Endometrial microvascular endothelial cells (primary cell): ENCODE results near the gene GANC. TPM values are rescaled to one million over a fixed set of nuclear protein-coding genes. Genes with fewer than 3 reads are reported as not detected.

Experiments
- in situ Hi-C: cut with HindIII; loops from 2 replicates; pipeline ENCODE4 v1.10.0; 2017; ENCODE audit warnings: low sequenced_read_pairs, low pct_unique_long_range_greater_than_20kb; ENCODE audit errors: inconsistent ontology term
- total RNA-seq: library from RNA; depleted of rRNA; stranded (reverse); fragments of >200 nt; gene quantifications from one replicate; pipeline ENCODE4 v1.2.3, GENCODE V29; 2015; ENCODE audit errors: inconsistent ontology term

The GANC gene
- total RNA-seq, 1 donor from 2014 or later, result 11.1 TPM

DNA sequence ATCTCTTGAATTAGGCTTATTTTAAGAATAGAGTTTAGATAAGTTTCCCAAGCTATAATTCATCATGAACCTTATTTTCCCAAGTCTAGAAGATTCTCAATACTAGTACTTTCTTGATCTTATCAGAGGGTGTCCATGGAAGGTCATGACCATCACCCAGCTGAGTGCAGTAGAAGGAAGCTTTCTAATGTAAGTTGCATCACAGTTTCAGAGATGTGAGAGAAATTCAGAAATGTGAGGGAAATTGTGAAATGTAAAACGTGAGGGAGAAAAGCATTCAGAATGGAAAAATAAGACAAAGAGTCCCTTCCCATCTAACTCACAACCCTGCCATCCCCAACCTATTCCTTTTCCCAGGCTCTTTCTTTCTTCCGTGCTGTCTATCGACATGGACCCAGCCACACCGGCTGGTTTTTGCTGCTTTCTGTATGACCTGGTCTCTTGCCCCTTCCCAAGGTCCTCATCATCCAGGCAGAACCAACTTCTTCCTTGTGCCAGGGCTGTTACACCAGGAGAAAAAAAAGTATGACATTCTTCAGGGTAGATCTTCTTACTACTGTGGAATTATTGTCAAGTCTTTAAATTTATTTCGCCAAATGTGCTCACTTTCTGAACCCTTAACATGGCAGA, 93.0 kb downstream of the GANC start:
- in situ Hi-C loops, result no loop called here

DNA sequence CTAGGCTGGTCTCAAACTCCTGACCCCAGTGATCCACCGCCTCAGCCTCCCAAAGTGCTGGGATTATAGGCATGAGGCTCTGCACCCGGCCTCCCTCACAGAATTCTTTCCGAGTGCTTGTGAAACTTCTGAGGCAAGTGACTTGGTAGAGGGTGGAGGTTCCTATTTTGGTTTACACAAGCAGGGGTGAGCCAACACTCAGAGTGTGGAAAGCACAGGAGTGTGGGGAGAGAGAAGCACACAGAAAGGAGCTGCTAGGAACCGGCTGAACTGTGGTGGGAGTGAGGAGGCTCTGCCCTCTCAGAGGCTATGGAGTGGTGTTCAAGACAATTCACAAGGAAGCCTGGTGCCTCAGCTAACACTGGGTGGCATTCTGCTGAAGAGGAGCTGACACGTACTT, 94.0 kb downstream of the GANC start:
- in situ Hi-C loops, result no loop called here

DNA sequence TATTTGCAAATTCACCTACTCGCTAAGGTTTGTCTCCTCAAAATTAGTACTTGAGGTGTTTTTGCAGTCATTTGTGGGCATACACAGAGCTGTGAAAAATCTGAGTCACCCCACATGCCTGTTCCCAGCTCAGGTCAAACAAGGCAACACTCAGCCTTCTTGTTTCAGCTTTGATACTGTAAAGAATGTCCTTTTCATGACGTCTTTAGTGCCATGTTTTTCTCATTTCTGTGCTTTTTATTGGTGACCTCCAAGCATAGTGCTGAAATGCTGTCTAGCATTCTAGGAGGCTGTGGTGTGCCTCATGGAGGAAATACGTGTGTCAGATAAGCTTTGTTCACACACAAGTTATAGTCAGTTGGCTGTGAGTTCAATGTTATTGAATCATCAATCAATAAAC, 95.1 kb downstream of the GANC start:
- in situ Hi-C loops, result no loop called here

DNA sequence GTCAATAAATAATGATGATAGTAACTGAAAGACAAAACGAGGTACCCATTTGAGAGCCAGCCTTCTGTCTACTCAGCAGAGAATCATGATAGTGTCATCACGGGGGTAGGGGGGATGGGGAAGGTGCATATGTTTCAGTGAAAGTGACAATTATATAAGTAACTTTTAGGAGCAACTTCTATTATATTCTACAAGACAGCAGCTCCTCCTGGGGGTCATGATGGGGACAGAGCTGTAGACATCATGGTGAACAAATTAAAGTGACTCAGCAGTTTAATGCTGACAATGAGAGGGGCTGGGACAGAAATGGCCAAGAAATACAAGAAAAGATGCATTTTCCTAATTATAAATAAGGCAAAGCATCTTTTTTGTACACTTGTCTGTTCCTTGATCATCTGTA, 98.1 kb downstream of the GANC start:
- in situ Hi-C loops, result no loop called here

DNA sequence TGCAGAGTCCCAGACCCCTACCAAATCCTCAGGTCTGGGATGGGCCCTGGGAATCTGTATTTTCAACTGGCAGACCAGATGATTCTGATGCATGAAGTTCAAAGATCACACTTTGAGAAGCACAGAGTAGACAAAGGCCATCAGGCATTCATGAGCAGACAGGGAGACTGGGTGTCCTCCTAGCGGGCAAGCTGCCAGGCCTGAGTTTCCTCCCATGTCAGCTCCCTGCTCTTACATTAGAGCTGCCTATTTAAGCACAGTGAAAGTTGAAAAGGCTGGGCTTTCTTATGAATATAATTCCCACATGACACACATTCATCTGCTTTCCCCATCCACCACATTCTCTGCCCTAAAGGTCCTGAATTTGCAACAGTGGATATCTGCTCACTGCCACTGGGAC, 100.3 kb downstream of the GANC start:
- in situ Hi-C loops, result no loop called here

DNA sequence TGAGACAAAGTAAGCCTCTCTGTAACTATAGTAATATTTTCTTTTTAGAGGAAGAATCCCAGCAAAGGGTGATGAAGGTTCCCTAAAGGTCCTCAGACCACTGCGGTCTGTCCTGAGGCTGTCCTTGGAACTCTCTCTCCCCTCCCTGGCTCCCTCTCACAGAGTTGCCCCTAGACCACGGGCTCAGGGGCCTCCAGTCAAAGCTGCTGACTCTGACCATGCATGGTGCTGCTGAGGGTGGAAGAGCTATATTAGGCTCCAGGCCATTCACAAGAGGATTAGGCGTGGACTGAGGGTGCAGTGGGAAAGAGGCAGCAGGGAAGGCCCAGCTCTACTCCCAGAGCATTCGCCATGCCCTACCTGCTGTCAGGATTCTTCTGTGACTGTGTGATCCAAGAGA, 100.9 kb downstream of the GANC start:
- in situ Hi-C loops, result no loop called here

DNA sequence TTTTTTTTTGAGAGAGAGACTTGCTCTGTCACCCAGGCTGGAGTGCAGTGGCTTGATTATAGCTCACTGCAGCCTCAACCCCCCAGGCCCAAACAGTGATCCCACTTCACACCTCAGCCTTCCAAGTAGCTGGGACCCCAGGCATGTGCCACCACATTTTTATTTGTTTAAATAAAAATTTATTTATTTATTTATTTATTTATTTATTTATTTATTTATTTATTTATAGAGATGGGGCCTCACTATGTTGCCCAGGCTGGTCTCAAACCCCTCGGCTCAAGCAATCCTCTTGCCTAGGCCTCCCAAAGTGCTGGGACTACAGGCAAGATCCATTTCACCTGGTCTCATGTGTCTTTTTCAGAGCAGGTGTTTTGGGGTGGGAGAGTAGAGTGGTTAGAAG, 101.8 kb downstream of the GANC start:
- in situ Hi-C loops, result no loop called here

DNA sequence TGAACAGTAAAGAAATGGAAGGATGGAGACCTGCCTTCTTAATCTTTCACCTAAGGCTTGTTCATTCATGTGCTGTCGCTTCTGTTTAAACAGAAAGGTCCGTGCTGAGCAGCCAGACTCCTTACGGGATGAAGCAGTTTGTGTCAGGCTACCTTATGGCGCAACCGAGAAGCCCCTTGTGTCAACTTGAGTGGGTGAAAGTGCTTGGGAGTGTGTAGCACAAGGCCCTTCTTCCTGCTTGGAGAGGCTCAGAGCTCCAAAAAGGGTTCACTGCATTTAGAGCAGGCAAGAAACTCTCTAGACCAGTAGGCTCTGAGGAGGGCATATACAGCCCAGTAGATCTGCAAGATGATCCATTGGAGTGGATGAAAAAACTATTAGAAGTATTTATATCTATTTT, 102.3 kb downstream of the GANC start:
- in situ Hi-C loops, result no loop called here

DNA sequence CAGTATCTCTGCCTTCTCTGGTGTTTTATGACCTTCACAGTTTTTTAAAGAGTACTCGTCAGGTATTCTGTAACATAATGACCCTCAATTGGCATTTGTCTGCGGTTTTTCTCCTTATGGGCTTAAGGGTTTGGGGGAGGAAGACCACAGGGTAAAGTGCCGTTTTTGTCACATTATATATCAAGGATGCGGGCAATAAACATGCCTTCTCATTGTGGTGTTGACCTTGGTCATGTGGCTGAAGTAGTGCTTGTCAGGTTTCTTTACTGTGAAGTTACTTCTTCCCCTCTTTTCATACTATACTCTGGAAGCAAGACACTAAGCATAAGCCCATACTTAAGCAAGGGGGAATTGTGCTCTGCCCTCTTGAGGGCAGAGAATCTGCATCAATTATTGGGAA, 102.9 kb downstream of the GANC start:
- in situ Hi-C loops, result no loop called here

DNA sequence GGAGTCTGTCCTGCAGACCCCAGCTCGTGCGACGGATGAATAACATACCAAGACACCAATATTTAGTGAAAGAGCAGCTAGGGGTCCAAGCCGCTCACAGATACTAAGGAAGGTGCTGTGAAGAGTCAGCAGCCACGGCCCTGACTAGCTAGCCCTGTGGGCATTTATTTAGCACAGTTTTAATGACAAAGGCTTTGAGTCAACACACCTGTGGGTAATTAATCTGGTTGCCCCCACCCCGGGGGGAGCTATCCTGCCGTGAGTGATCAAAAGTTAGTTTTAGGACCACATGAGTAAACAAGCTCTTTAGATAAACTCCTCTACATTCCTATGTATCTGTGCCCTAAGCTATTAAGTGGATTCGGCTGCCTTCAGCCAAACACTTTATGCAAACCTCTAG, 105.0 kb downstream of the GANC start:
- in situ Hi-C loops, result no loop called here

DNA sequence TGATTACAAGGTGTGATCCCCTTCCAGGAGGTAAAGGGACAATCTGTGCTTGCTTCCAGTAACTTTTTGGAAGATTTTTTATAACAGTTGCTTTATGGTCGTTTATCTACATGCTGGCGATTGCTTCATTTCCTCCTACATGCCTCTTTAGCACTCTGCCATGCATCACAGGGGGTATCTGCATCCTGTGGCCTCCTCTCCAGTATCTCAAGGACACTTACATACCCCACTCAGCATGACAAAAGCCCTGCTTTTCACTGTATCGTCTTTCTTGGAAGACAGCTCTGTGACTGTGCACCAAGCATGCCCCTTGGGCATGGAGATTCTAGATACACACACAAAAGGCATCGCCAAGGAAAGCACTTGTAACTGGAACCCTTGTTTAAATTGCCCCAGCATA, 111.6 kb downstream of the GANC start:
- in situ Hi-C loops, result no loop called here

DNA sequence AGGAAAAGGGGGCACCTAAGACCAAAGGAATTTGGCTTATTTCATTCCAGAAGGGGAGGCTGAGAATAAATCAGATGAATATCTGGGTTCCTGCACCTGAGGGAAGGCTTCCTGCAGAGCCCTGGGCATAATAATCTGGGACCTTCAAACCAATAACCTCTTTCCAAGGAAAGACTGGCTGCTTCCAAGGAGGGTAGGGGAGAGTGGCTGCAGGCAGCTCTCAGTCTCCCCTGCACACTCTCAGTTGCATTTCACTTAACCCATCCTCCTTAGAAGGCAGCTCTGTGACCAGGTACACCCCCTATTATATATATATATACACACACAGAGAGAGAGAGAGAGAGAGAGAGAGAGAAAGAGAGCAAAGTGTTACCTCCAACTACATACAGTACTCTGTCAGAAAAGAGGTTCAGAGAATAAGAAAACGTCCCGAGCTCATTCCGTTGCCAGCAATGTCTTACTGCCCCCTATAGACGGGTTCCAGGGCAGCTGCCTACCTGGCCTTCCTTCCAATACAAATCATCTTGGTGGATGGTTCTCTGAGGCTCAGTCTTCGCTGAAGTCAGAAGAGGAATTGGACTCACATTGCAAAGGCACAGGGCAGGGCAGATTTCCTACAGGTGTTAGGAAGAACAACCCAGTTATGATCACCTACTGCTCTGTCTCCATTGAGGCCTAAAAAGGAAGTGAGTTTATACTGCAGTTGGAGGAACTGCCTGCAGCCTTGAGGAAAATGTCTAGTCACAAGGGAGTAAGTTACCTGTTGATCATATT, 112.4 kb downstream of the GANC start:
- in situ Hi-C loops, result no loop called here

DNA sequence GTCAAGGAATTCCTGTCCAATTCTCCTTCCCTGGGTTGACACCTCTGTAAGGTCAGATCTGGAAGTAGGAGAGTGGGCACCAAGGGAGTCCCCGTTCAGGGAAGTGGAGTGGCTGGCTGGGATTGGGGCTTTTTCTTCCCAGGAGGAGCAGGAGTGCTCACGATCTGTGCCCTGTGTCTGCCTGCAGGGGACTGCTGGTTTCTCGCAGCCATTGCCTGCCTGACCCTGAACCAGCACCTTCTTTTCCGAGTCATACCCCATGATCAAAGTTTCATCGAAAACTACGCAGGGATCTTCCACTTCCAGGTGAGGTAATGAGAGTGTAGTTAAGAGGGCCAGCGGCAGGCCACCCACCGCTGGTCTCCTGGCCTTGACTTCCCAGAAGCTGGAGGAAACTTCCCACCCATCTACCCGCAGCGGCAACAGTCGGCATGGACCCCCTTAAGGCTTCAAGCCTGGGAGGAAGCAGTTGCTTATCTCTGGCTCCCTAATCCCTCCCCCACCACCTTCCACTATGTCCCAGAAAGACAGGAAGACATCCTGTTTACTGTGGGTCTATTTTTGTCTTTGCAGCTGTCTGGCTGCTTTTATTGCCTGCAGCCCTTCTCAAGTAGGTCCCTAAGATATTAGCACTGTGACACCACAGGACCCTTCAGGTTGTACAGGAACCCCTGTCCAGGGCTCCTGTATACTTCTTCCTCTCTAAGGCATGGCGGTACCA, 113.1 kb downstream of the GANC start:
- in situ Hi-C loops, result no loop called here

DNA sequence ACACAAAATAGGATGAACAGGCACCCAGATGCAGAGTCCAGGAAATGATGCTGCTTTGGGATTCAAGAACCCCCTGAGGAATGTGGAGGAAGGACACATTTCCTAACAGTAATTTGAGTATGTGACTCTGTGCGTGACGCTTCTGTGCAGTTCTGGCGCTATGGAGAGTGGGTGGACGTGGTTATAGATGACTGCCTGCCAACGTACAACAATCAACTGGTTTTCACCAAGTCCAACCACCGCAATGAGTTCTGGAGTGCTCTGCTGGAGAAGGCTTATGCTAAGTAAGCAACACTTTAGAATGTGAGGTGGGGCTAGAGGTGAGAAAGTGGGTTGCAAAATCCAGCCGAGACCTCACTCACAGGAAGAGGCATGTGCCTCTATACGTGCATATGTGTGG, 114.6 kb downstream of the GANC start:
- in situ Hi-C loops, result no loop called here

DNA sequence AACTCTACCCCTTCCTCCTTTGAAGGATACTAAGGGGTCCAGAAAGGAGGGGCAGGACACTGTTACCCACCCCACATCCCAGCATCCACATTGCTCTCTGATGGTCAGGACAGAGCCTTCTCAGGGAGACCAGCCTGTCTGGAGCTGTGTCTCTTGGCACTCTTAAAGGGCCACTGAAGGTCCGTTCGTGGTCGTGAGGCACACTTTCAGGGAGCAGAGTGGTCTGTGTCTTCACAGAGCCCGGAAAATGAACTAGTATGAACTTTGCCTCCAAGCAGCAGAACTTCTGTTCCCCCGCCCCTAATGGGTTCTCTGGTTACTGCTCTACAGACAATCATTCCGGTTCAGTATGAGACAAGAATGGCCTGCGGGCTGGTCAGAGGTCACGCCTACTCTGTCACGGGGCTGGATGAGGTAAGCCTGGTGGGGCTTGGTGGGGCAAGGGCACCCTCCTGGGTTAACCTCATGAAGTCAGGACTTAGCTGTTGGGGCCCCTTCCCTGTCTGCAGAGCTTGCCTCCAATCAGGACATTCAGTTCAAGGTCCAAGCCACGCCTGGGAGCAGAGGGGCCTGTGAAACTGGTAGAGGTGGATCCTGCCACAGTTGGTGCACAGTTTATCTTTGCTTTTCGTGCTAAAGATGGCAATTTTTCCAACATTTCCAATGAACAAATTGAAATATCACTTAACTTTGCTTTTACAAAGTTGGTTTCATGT, 119.5 kb downstream of the GANC start:
- in situ Hi-C loops, result no loop called here

DNA sequence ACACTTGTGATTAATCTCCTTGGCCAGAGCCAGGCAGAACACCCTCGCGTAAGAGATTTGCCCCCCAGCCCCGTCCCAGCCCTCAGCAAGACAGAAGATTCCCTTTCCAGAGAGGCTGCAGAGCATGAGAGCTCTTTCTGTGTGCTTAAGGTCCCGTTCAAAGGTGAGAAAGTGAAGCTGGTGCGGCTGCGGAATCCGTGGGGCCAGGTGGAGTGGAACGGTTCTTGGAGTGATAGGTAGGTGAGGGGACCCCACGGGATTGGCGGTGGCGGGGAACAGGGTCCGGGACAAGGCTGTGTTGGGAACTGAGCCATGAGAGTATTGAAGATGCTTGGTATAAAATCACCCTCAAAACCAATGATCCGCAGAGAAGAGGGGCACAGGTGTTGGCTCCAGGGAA, 121.1 kb downstream of the GANC start:
- in situ Hi-C loops, result no loop called here

DNA sequence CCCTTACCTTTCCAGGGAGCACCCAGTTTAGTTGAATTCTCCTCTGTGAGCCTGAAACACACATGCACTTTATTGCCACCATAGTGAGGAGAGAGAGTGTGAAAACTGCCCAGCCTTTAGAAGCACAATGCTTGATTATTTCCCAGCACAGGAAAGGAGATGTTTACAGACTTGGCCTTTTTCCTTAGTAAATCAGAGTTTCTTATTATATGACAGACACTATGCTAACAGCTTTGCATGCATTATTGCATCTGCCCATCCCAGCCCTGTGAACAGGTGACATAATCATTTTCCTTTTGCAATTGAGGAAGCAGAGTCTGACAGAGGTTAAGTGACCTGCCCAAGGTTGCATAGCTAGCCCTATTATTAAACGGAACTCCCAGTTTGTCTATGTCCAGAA, 122.8 kb downstream of the GANC start:
- in situ Hi-C loops, result no loop called here

DNA sequence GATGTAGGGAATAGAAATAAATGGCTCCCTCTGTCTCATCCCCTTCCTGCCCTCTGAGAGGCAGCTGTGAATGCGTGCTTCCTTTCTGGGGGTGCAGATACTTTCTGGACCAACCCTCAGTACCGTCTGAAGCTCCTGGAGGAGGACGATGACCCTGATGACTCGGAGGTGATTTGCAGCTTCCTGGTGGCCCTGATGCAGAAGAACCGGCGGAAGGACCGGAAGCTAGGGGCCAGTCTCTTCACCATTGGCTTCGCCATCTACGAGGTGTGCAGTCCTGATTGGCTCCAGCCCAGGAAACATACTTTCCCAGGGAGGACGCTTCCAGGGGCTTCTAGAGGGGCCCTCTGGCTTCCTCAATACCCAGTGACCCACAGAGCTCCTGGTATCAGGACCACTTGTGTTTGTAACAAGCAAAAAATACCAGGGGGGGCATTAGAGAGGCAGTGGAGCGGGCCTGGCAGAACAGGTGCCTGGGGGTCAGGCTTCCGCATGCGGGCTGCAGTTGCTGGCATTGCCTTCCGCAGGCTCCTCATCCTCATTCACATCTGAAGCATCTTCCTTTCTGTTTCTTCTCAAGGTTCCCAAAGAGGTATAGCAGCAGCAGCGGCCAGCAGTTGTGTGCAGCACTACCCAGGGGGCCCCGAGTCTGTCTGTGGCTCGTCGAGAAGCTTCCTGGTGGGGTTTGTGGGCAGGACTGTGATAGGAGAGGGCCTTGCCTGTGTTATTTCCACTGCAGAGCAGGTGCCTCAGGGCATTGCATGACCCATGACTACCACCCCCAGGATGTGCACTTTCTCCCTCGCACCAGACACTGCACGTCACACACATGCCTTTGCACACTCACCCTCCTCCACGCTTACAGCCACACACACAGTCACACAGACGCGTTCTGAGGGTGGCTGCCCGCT, 128.8 kb downstream of the GANC start:
- in situ Hi-C loops, result no loop called here
